SK-N-SH treated with all-trans-retinoic acid at 6 μM for 48 hours (cell line): ENCODE results near the gene SLC25A47.

Experiments used
- ESRRG ChIP-seq: fragments of 250-450 bp; sonication (Bioruptor Pico); IDR thresholded peaks from 2 replicates; pipeline ENCODE4 v1.6.1; 2021; ENCODE audit warnings: mild to moderate bottlenecking
- PATZ1 ChIP-seq: fragments of 250-450 bp; sonication (Bioruptor Pico); IDR thresholded peaks from 2 replicates; pipeline ENCODE4 v1.8.0; 2020; ENCODE audit warnings: mild to moderate bottlenecking, moderate library complexity, borderline replicate concordance
- SNAI2 ChIP-seq: fragments of 250-450 bp; sonication (Bioruptor Pico); IDR thresholded peaks from 2 replicates; pipeline ENCODE4 v1.5.0; 2020; ENCODE audit warnings: mild to moderate bottlenecking, moderate library complexity
- TOX ChIP-seq: fragments of 250-450 bp; sonication (Bioruptor Pico); IDR thresholded peaks from 2 replicates; pipeline ENCODE4 v1.8.0; 2021; ENCODE audit warnings: mild to moderate bottlenecking, moderate library complexity, borderline replicate concordance
- ZC3H10 ChIP-seq: fragments of 250-450 bp; sonication (Bioruptor Pico); IDR thresholded peaks from 2 replicates; pipeline ENCODE4 v1.5.1; 2021; ENCODE audit warnings: mild to moderate bottlenecking, moderate library complexity
- ZFP3 ChIP-seq: fragments of 250-450 bp; sonication (Bioruptor Pico); IDR thresholded peaks from 2 replicates; pipeline ENCODE4 v1.5.0; 2020; ENCODE audit warnings: mild to moderate bottlenecking, moderate library complexity
- ZFP30 ChIP-seq: fragments of 450-650 bp; formaldehyde crosslinking; IDR thresholded peaks from 2 replicates; pipeline ENCODE4 v1.5.0; 2022; ENCODE audit warnings: mild to moderate bottlenecking, moderate library complexity

GRCh38 chr14:100309028-100309737, 14.0 kb upstream of the SLC25A47 start:
- no peak for TF ChIP-seq TOX (CRISPR knock-in tag)
- TF ChIP-seq SNAI2 (CRISPR knock-in tag), result no peak
- TF ChIP-seq ZFP3 (CRISPR knock-in tag), result no peak
- no peak for TF ChIP-seq PATZ1 (CRISPR knock-in tag)
- no peak for TF ChIP-seq ZFP30 (CRISPR knock-in tag)
- no peak for TF ChIP-seq ZC3H10 (CRISPR knock-in tag)
- TF ChIP-seq ESRRG, result no peak
